ENCODE measurements around the gene ETFB. TPM values are rescaled to one million over a fixed set of nuclear protein-coding genes. Genes with fewer than 3 reads are reported as not detected.
"Not testable (repeated sequence)": the region's sequence is repeated elsewhere in the genome, so short reads cannot be mapped to it uniquely, and the experiment has no call there.

Gene ETFB
- total RNA-seq, 1 donor from 2014 or later = 41.1 TPM

DNA sequence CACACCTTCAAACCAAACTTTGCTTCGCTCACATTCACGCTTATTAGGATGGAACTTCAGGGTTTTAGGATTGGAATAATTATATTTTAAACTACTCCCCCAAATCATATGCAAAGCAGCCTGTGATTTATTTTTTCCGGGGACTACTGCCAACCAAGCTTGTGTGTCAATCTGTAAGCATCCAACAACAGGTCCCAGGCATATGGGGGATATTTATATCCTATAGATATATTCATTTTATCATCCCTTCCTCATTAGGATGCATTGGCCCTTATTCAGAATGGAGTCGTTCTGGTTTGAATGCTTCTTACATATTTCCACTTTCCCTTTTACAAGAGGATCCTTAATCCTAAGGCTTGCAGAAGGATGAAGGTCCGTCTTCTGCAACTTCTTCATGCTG is 33.0 kb upstream of the ETFB start:
- peaks cover 17% of the 10 kb centered on the region for H3K4me1 Mint-ChIP-seq
- H3K27ac Mint-ChIP-seq (ENCODE audit: unreplicated experiment) = no peak overlapping the region
- H3K36me3 Mint-ChIP-seq (ENCODE audit: low read depth) = peaks cover 17% of the 10 kb centered on the region
- TF ChIP-seq, protein P1, sequence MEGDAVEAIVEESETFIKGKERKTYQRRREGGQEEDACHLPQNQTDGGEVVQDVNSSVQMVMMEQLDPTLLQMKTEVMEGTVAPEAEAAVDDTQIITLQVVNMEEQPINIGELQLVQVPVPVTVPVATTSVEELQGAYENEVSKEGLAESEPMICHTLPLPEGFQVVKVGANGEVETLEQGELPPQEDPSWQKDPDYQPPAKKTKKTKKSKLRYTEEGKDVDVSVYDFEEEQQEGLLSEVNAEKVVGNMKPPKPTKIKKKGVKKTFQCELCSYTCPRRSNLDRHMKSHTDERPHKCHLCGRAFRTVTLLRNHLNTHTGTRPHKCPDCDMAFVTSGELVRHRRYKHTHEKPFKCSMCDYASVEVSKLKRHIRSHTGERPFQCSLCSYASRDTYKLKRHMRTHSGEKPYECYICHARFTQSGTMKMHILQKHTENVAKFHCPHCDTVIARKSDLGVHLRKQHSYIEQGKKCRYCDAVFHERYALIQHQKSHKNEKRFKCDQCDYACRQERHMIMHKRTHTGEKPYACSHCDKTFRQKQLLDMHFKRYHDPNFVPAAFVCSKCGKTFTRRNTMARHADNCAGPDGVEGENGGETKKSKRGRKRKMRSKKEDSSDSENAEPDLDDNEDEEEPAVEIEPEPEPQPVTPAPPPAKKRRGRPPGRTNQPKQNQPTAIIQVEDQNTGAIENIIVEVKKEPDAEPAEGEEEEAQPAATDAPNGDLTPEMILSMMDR (conservative IDR thresholded peaks at IDR 0.05) = no peak
- DNase-seq (ENCODE audit: low read depth, low spot score) = no peak
- no peaks in the 10 kb centered on the region for H3K27me3 Mint-ChIP-seq (ENCODE audit: low read depth)
- no peak overlapping the region for H3K4me3 Mint-ChIP-seq
- H3K9me3 Mint-ChIP-seq = peaks cover 18% of the 10 kb centered on the region

DNA sequence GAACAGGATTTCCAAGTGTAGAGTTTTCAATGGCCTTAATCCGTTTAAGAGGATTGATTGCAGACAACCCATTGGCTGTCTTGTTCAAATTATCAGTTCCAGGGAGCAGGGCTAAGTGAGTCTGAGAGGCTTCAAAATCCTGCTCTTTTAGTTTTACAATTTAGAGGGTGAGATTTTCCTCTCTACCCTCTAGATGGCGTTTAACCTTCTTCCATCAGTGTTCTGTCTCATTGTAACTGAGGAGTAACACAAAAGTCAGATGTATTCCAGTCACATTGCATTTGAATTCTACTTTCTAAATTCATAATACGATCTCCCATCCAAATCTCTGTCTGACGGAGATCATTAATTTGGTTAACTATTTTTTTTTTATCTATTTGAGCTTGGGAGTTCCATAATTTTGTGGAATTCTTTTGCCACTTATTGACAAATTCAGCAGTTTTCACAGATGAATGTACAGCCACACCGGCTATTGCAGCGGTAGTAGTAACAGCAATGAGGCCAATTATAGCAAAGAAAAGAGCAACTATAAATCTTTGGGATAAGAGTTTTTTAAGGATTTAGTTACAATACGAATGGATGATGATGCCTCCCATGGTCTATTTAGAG is 32.0 kb upstream of the ETFB start:
- TF ChIP-seq, protein P1 (conservative IDR thresholded peaks at IDR 0.05) = peak; percentile 61
- H3K27me3 Mint-ChIP-seq (ENCODE audit: low read depth) = no peaks in the 10 kb centered on the region
- no peak for DNase-seq (ENCODE audit: low read depth, low spot score)
- peaks cover 23% of the 10 kb centered on the region for H3K4me1 Mint-ChIP-seq
- H3K36me3 Mint-ChIP-seq (ENCODE audit: low read depth) = peaks cover 11% of the 10 kb centered on the region
- peak overlapping the region; percentile 66 for H3K4me3 Mint-ChIP-seq
- H3K9me3 Mint-ChIP-seq = peaks cover 17% of the 10 kb centered on the region
- H3K27ac Mint-ChIP-seq (ENCODE audit: unreplicated experiment) = no peak overlapping the region

DNA sequence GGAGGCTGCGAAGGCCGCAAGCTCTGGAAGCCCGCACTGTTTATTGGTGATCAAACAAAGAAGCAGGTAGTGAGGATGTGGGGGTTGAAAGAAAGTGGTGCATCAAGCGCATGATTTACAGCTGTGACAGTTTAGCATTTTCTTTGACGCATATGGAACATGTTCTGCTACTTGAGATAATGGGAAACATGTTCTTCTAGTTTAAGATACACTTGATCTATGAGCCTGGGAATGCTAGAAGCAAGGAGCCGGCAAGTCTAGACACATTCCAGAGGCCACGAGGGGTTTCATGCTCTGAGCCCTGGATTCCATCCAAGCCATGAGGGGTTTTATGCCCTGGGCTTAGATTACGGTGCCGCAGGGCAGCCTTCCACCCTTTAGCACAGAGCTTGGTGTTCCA is 31.3 kb upstream of the ETFB start:
- H3K27ac Mint-ChIP-seq (ENCODE audit: unreplicated experiment); H3K36me3 Mint-ChIP-seq (ENCODE audit: low read depth); H3K27me3 Mint-ChIP-seq (ENCODE audit: low read depth); DNase-seq (ENCODE audit: low read depth, low spot score): not testable (repeated sequence)
- H3K4me1 Mint-ChIP-seq = peaks cover 26% of the 10 kb centered on the region
- H3K4me3 Mint-ChIP-seq = peak overlapping the region; percentile 61
- peaks cover 14% of the 10 kb centered on the region for H3K9me3 Mint-ChIP-seq

DNA sequence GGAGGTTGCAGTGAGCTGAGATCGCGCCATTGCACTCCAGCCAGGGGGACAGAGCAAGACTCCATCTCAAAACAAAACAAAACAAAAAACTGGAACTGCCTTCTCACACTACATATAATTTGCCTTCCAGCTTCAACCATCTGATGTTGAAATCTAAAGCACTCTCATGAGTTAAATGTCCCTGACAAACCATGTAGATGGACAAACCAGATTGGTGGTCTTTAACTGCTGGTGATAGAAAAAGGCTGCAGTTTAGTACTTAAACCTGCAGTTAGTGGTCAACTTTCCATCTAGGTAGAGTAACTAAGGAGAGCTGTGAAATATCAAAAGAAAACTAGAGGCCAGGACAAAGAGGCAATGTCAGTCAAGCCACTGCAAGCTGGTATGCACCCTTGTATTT is 30.0 kb upstream of the ETFB start:
- H3K27me3 Mint-ChIP-seq (ENCODE audit: low read depth) = no peaks in the 10 kb centered on the region
- H3K4me1 Mint-ChIP-seq = peaks cover 30% of the 10 kb centered on the region
- TF ChIP-seq, protein P1 (conservative IDR thresholded peaks at IDR 0.05) = no peak
- H3K9me3 Mint-ChIP-seq = peaks cover 6% of the 10 kb centered on the region
- H3K4me3 Mint-ChIP-seq = peak overlapping the region; percentile 59
- H3K36me3 Mint-ChIP-seq (ENCODE audit: low read depth) = no peaks in the 10 kb centered on the region
- no peak for DNase-seq (ENCODE audit: low read depth, low spot score)
- no peak overlapping the region for H3K27ac Mint-ChIP-seq (ENCODE audit: unreplicated experiment)

DNA sequence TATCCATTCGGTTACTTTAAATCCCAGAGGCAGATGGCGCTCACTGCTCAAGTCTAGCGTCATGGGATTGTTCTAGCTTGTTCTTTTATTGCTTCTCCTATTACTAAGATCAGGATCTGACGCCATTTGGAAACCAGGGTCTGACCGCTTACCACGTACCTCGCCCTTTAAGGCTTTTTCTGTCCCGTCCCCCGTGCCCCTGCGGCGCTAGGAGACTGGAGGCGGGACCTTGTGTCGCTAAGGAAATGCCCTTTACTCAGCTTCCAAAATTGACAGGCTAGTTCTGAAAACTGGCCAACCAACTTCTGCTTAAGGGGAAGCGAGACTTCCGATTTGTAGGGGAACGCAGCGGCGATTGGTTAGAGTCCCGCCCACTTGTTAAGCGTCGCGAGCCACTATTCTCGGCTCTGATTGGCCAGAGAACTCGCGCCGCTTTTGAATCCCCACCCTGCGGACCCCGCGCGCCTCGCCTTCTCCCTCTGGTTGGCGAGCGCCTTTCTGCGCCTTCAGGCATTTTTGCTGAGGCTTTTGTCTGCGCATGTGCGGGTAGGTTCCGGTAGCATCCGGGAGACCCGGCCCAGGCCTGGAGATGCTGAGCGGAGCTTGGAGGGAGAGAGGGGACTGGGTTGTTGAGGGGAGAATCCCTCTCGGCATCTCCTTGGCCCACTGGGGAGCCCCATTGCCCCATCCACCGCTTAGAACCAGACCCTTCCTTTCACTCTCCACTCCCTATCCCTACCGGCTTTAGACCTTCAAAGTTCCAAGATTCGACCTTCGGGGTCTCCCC is 28.1 kb upstream of the ETFB start:
- H3K4me1 Mint-ChIP-seq = peaks cover 37% of the 10 kb centered on the region
- peak overlapping the region; percentile 92 for H3K27ac Mint-ChIP-seq (ENCODE audit: unreplicated experiment)
- H3K36me3 Mint-ChIP-seq (ENCODE audit: low read depth) = no peaks in the 10 kb centered on the region
- H3K27me3 Mint-ChIP-seq (ENCODE audit: low read depth) = no peaks in the 10 kb centered on the region
- H3K9me3 Mint-ChIP-seq = peaks cover 4% of the 10 kb centered on the region
- peak overlapping the region; percentile 93 for H3K4me3 Mint-ChIP-seq
- peak; percentile 88 for DNase-seq (ENCODE audit: low read depth, low spot score)
- TF ChIP-seq, protein P1 (conservative IDR thresholded peaks at IDR 0.05) = no peak

DNA sequence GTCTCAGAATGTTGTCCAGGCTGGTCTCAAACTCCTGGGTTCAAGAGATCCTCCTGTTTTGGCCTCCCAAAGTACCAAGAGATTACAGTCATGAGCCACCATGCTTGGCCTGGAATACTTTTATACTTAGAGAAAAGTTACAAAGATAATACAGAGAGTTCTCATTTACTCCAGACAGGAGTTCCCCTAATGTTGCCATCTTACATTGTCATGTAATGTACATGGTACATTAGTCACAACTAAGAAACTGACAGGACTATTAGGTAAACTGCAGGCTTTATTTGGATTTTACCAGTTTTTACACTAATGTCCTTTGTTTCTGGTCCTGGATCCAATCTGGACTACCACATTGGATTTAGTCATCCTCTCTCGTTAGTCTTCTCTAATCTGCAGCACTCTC is 26.5 kb upstream of the ETFB start:
- no peaks in the 10 kb centered on the region for H3K36me3 Mint-ChIP-seq (ENCODE audit: low read depth)
- no peaks in the 10 kb centered on the region for H3K27me3 Mint-ChIP-seq (ENCODE audit: low read depth)
- DNase-seq (ENCODE audit: low read depth, low spot score) = no peak
- peaks cover 32% of the 10 kb centered on the region for H3K4me1 Mint-ChIP-seq
- TF ChIP-seq, protein P1 (conservative IDR thresholded peaks at IDR 0.05) = no peak
- peaks cover 4% of the 10 kb centered on the region for H3K9me3 Mint-ChIP-seq
- H3K4me3 Mint-ChIP-seq = no peak overlapping the region
- H3K27ac Mint-ChIP-seq (ENCODE audit: unreplicated experiment) = no peak overlapping the region

Data from neural crest cell (in vitro differentiated cells).